Measurements from ENCODE around the gene STK40. TPM values are rescaled to one million over a fixed set of nuclear protein-coding genes. Genes with fewer than 3 reads are reported as not detected.
A peak's percentile ranks its signal among the peaks of the same experiment; 100 is the strongest.

STK40 gene
- total RNA-seq, 2 experiments from 2014 or later = 41.2 to 44.4 TPM

DNA sequence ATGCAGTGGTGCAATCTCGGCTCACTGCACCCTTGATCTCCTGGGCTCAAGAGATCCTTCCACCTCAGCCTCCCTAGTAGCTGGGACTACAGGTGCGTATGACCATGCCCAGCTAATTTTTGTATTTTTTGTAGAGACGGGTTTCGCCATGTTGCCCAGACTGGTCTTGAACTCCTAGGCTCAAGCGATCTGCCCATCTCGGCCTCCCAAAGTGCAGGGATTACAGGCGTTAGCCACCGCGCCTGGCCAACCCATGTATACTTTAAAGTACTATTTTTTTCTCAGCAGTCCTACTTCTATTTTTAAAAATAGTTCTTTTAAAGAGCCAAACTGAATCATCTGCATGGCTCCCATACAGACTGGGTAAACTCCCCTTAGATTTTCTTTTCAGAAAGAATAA lies 3.5 kb downstream of the STK40 start:
- intact Hi-C loops (cut with micrococcal nuclease) = no loop called here
- Mint-ChIP-seq H3K4me1 (ENCODE audit: low read depth) (peaks cover 61% of the 10 kb centered on the region), H3K9me3 (no peaks in the 10 kb centered on the region), H3K27ac (no peak overlapping the region), H3K36me3 (ENCODE audit: low read depth) (peaks cover 11% of the 10 kb centered on the region), H3K4me3 (no peak overlapping the region), H3K27me3 (no peaks in the 10 kb centered on the region)
- TF ChIP-seq, protein P1, sequence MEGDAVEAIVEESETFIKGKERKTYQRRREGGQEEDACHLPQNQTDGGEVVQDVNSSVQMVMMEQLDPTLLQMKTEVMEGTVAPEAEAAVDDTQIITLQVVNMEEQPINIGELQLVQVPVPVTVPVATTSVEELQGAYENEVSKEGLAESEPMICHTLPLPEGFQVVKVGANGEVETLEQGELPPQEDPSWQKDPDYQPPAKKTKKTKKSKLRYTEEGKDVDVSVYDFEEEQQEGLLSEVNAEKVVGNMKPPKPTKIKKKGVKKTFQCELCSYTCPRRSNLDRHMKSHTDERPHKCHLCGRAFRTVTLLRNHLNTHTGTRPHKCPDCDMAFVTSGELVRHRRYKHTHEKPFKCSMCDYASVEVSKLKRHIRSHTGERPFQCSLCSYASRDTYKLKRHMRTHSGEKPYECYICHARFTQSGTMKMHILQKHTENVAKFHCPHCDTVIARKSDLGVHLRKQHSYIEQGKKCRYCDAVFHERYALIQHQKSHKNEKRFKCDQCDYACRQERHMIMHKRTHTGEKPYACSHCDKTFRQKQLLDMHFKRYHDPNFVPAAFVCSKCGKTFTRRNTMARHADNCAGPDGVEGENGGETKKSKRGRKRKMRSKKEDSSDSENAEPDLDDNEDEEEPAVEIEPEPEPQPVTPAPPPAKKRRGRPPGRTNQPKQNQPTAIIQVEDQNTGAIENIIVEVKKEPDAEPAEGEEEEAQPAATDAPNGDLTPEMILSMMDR (IDR thresholded peaks at IDR 0.05) = no peak
- CTCF ChIA-PET = interaction anchor here (0.8 to 5.9 kb wide), 3 partner anchors 13 to 40 kb away, joined by 3 to 30 read pairs (median 4); partner anchors contain the start of gene LSM10
- DNase-seq (no peak), ATAC-seq (no peak)
- POLR2A ChIA-PET = interaction anchor here (1.0 to 1.9 kb wide), 2 partner anchors 32 to 77 kb away, joined by 3 to 7 read pairs; no protein-coding TSS in a partner anchor

DNA sequence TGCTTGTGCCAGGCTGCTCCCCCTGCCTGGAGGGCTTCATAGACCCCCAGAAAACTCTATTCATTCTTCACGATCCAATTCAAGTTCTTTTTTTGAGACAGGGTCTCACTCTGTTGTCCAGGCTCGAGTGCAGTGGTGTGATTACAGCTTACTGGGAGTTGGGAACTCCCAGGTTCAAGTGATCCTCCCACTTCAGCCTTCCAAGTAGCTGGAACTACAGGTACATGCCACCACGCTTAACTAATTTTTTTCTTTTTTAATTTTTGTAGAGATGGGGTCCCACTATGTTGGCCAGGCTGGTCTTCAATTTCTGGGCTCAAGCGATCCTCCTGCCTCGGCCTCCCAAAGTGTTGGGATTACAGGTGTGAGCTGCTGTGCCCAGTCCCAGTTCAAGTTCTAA lies 4.3 kb downstream of the STK40 start:
- Mint-ChIP-seq H3K4me1 (ENCODE audit: low read depth) (peaks cover 57% of the 10 kb centered on the region), H3K27ac (no peak overlapping the region)
- CTCF ChIA-PET = interaction anchor here (5.9 kb wide), 1 partner anchor 12 kb away, joined by 30 read pairs; no protein-coding TSS in a partner anchor

DNA sequence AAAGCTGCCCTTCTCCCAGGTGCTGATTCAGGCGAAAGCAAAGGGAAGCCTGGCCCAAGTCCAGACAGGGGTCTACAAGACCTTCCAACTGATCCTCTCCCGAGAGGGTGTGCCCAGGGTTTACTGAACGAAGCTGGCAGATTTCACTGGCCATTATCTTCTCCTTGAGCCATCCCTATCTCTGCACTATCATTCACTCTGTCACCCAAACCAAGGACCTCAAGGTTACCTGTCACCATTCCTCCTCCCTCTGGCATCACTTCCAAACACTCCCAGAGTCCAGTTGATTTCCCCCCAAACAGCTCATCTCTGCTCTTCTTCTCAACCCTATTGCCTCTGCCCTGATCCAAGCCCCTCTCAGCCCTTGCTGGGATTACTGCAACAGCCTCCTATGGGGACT lies 4.9 kb downstream of the STK40 start:
- POLR2A ChIA-PET = no interaction called here
- Mint-ChIP-seq H3K9me3 (no peaks in the 10 kb centered on the region), H3K4me1 (ENCODE audit: low read depth) (peaks cover 63% of the 10 kb centered on the region), H3K27me3 (no peaks in the 10 kb centered on the region), H3K27ac (peak overlapping the region; percentile 39), H3K4me3 (no peak overlapping the region), H3K36me3 (ENCODE audit: low read depth) (peaks cover 15% of the 10 kb centered on the region)
- TF ChIP-seq, protein P1 (IDR thresholded peaks at IDR 0.05) = no peak
- intact Hi-C loops (cut with micrococcal nuclease) = no loop called here
- no peak for DNase-seq
- ATAC-seq = no peak
- CTCF ChIA-PET = interaction anchor here (1.1 to 5.9 kb wide), 3 partner anchors 12 to 220 kb away, joined by 3 to 30 read pairs (median 3); no protein-coding TSS in a partner anchor

More for the DNA sequence above, 4.3 kb downstream of the STK40 start:
- Mint-ChIP-seq H3K9me3 (no peaks in the 10 kb centered on the region), H3K4me3 (no peak overlapping the region), H3K27me3 (no peaks in the 10 kb centered on the region), H3K36me3 (ENCODE audit: low read depth) (peaks cover 9% of the 10 kb centered on the region)
- POLR2A ChIA-PET = interaction anchor here (0.6 kb wide), 1 partner anchor 27 kb away, joined by 5 read pairs; no protein-coding TSS in a partner anchor
- ATAC-seq = no peak
- TF ChIP-seq, protein P1 (IDR thresholded peaks at IDR 0.05) = no peak
- DNase-seq = no peak
- intact Hi-C loops (cut with micrococcal nuclease) = no loop called here

DNA sequence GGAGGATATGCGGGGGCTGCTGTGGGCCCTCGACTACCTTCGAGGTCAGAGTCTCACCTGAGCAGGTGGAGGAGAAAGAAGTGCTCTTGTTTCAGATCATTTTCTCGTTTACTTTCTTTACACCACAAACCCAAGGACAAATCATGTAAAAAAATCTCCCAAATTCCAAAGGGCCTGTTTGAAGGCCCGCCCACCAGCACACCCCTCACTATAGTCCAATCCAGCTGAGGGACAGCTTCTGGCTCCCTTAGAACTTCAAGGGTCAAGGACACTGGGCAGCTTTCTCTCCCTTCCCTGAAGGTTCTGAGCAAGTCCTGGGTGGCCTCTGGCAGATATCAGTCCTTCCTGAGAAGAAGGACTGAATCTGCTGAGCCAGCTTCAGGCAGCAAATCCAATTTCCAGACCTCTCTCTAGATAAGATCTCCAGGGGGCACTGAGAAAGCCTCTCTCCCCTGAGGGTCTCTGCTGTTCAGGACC lies 5.5 kb downstream of the STK40 start:
- no peak for ATAC-seq
- no peak overlapping the region for H3K4me3 Mint-ChIP-seq
- no peak for DNase-seq
- TF ChIP-seq, protein P1 (IDR thresholded peaks at IDR 0.05) = no peak
- H3K9me3 Mint-ChIP-seq = no peaks in the 10 kb centered on the region
- no peaks in the 10 kb centered on the region for H3K27me3 Mint-ChIP-seq
- H3K4me1 Mint-ChIP-seq (ENCODE audit: low read depth) = peaks cover 64% of the 10 kb centered on the region
- CTCF ChIA-PET = interaction anchor here (1.1 to 5.9 kb wide), 3 partner anchors 11 to 219 kb away, joined by 3 to 30 read pairs (median 3); no protein-coding TSS in a partner anchor
- POLR2A ChIA-PET = interaction anchor here (1.8 kb wide), 1 partner anchor 12 kb away, joined by 6 read pairs; no protein-coding TSS in a partner anchor
- intact Hi-C loops (cut with micrococcal nuclease) = no loop called here
- peaks cover 15% of the 10 kb centered on the region for H3K36me3 Mint-ChIP-seq (ENCODE audit: low read depth)
- peak overlapping the region; percentile 39 for H3K27ac Mint-ChIP-seq

DNA sequence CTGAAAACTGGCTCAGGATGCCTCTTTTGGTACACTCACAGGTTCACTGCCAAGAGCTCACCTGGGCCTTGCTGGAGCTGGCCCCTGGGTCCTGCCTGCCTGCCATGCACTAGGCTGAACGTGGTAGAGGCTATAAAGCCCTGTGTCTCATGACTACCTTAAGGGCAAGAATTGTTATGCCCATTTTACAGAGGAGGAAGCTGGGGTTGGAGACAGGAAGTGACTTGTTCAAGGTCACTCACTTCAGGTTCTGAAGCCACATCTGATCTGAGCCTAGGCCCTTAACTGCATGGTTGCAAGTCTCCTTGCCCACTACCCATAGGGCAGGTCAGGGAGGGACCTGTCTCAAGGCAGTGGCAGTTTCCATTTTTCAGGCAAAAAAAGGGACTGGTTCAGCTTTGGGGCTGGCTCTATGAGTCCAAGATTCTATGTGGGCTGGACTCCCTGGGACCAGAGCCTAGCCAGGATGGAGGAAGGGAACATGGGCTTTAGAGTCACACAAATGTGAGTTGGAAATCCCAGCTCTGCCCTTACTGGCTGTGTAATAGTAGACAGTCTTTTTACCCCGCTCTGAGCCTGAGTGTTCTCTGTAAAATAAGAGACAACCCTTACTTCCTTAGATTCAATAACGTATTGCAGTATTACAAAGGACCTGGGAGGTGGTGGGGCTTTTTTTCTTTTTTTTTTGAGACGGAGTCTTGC lies 7.8 kb downstream of the STK40 start:
- Mint-ChIP-seq H3K27ac (peak overlapping the region; percentile 37), H3K36me3 (ENCODE audit: low read depth) (peaks cover 15% of the 10 kb centered on the region), H3K27me3 (no peaks in the 10 kb centered on the region), H3K4me3 (no peak overlapping the region), H3K4me1 (ENCODE audit: low read depth) (peaks cover 69% of the 10 kb centered on the region), H3K9me3 (no peaks in the 10 kb centered on the region)
- intact Hi-C loops (cut with micrococcal nuclease) = no loop called here
- ChIA-PET CTCF (interaction anchor here (1.3 to 1.9 kb wide), 2 partner anchors 9 to 10 kb away, joined by 3 to 15 read pairs; no protein-coding TSS in a partner anchor), POLR2A (interaction anchor here (2.1 to 2.7 kb wide), 2 partner anchors 8 to 9 kb away, joined by 8 to 14 read pairs; partner anchors contain the start of gene STK40)
- no peak for ATAC-seq
- no peak for DNase-seq
- TF ChIP-seq, protein P1 (IDR thresholded peaks at IDR 0.05) = no peak

All from activated CD8-positive, alpha-beta T cell treated with anti-CD3 and anti-CD28 coated beads for 36 hours (primary cell).